ENCODE data around the gene POLR2A.

The POLR2A gene

GRCh38 chr17:7483255-7484066 lies 705 bp upstream of the POLR2A start:
- H3K27ac ChIP-seq: peak overlapping the region; percentile 99
- CTCF ChIA-PET: interaction anchor here (1.1 kb wide), 1 partner anchor 128 kb away, joined by 3 read pairs; no protein-coding TSS in a partner anchor
- POLR2A ChIA-PET (ENCODE audit: low non-redundant PET): interaction anchor here (0.5 to 1.1 kb wide), 4 partner anchors 29 to 106 kb away, joined by 3 to 5 read pairs (median 3); no protein-coding TSS in a partner anchor
- DNase-seq (ENCODE audit: low spot score): peak; percentile 92
- no peak for TF ChIP-seq CTCF (conservative IDR thresholded peaks at IDR 0.05; ENCODE audit: low read depth)

GRCh38 chr17:7484919-7485377 lies 782 bp downstream of the POLR2A start:
- CTCF ChIA-PET: interaction anchor here (0.7 to 2.4 kb wide), 3 partner anchors 19 to 103 kb away, joined by 3 to 20 read pairs (median 4); no protein-coding TSS in a partner anchor
- DNase-seq (ENCODE audit: low spot score): no peak
- POLR2A ChIA-PET (ENCODE audit: low non-redundant PET): interaction anchor here (0.6 to 1.4 kb wide), 6 partner anchors 38 to 81 kb away, joined by 3 to 6 read pairs (median 4); no protein-coding TSS in a partner anchor
- peak overlapping the region; percentile 99 for H3K27ac ChIP-seq
- TF ChIP-seq CTCF (conservative IDR thresholded peaks at IDR 0.05; ENCODE audit: low read depth): no peak

GRCh38 chr17:7486181-7486580 lies 2.0 kb downstream of the POLR2A start:
- no peak for TF ChIP-seq CTCF (conservative IDR thresholded peaks at IDR 0.05; ENCODE audit: low read depth)
- POLR2A ChIA-PET (ENCODE audit: low non-redundant PET): interaction anchor here (0.7 kb wide), 1 partner anchor 86 kb away, joined by 4 read pairs; no protein-coding TSS in a partner anchor
- no peak for DNase-seq (ENCODE audit: low spot score)
- peak overlapping the region; percentile 99 for H3K27ac ChIP-seq
- CTCF ChIA-PET: interaction anchor here (0.7 to 2.4 kb wide), 4 partner anchors 49 to 444 kb away, joined by 3 to 20 read pairs (median 4); no protein-coding TSS in a partner anchor

GRCh38 chr17:7490144-7490543 lies 6.0 kb downstream of the POLR2A start:
- ChIA-PET POLR2A (ENCODE audit: low non-redundant PET) (no interaction called here), CTCF (interaction anchor here (0.6 kb wide), 2 partner anchors 24 to 62 kb away, joined by 3 to 5 read pairs; partner anchors contain the start of gene SPEM3)
- no peak overlapping the region for H3K27ac ChIP-seq
- DNase-seq (ENCODE audit: low spot score): no peak
- no peak for TF ChIP-seq CTCF (conservative IDR thresholded peaks at IDR 0.05; ENCODE audit: low read depth)

- no peak overlapping the region for H3K27ac ChIP-seq
- ChIA-PET POLR2A (ENCODE audit: low non-redundant PET) (interaction anchor here (0.7 kb wide), 1 partner anchor 34 kb away, joined by 3 read pairs; no protein-coding TSS in a partner anchor), CTCF (interaction anchor here (1.1 kb wide), 1 partner anchor 69 kb away, joined by 6 read pairs; no protein-coding TSS in a partner anchor)
- TF ChIP-seq CTCF (conservative IDR thresholded peaks at IDR 0.05; ENCODE audit: low read depth): no peak
- DNase-seq (ENCODE audit: low spot score): no peak
Measured at GRCh38 chr17:7491583-7491982, 7.4 kb downstream of the POLR2A start.

GRCh38 chr17:7493941-7494340 lies 9.8 kb downstream of the POLR2A start:
- no peak for DNase-seq (ENCODE audit: low spot score)
- no peak for TF ChIP-seq CTCF (conservative IDR thresholded peaks at IDR 0.05; ENCODE audit: low read depth)
- POLR2A ChIA-PET (ENCODE audit: low non-redundant PET): interaction anchor here (0.8 kb wide), 1 partner anchor 67 kb away, joined by 4 read pairs; no protein-coding TSS in a partner anchor
- CTCF ChIA-PET: interaction anchor here (0.6 kb wide), 1 partner anchor 19 kb away, joined by 3 read pairs; no protein-coding TSS in a partner anchor
- H3K27ac ChIP-seq: no peak overlapping the region

All from RWPE1 (cell line).